ENCODE measurements around the gene TTC7B. TPM values are rescaled to one million over a fixed set of nuclear protein-coding genes. Genes with fewer than 3 reads are reported as not detected.

Gene TTC7B
- total and polyA plus RNA-seq, 10 of the 15 experiments (the other 5 are each of a cell fraction or from before 2014, with no cell fraction given), result under 0.01 to 1.1 (median 0.26) TPM; not detected in 2

DNA sequence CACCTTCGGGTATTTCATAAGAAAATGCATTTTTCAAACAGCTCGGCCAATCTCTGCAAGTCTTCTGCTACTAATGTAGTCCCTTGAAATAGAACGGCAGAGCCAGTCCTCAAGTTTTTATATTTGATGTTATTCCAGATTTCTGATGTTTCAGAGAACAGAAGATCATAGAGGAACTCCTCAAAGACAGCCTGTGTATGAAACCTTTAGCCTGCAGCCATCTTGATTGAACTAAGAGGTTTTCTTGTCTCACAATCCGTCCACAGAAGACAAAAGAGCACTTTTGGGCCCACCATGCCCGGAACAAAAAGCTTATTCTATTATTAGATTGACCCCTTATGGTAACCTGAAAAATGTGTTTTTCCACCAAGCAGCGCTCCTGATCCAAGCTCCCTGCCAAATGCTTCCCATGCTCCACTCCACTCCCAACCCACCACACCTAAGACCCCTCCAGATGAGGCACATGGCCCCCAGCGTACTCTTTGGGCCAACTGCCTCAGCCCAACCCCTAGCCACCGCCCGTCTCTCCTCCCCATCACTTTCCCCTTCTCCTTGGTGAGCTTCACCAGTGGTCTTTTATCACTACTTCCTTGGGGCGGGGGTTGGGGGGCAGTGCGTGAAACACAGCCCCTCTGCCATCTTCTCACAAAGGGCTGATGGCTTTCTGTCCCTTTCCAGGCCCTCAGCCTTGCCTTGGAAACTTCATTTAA, 243.6 kb downstream of the TTC7B start:
- no peaks in the 10 kb centered on the region; a peak in 1 of 4 replicates for H3K27me3 ChIP-seq (replicated peaks in 1 of 2; ENCODE audit: control insufficient read depth in 2 of 2, insufficient read depth in 2 of 2, low read length in 1 of 2)
- FAIRE-seq (no peak), DNase-seq (ENCODE audit: low read depth, low spot score) (no peak), ATAC-seq (no peak)
- H3K4me3 ChIP-seq, result no peak overlapping the region
- RAD21 ChIA-PET (ENCODE audit: unreplicated experiment), result no interaction called here
- H3K27ac ChIP-seq (ENCODE audit: control insufficient read depth, insufficient read depth), result no peak overlapping the region
- H3K4me2 ChIP-seq (ENCODE audit: control insufficient read depth, insufficient read depth), result no peak overlapping the region
- no peaks in the 10 kb centered on the region for H3K4me1 ChIP-seq (ENCODE audit: control insufficient read depth, insufficient read depth, low read length)
- H3K9ac ChIP-seq (ENCODE audit: control insufficient read depth, insufficient read depth, low read length), result no peak overlapping the region
- H2AFZ ChIP-seq (ENCODE audit: control insufficient read depth, low read depth, low read length), result no peak overlapping the region
- SMC1A ChIA-PET (ENCODE audit: uncharacterized antibody, unreplicated experiment), result no interaction called here
- in situ Hi-C loops (cut with MboI) (no loop called here), intact Hi-C loops (cut with micrococcal nuclease; ENCODE audit: unreplicated experiment) (no loop called here)
- CTCF ChIA-PET, result interaction anchor here (1.3 kb wide), 1 partner anchor 135 kb away, joined by 3 read pairs; no protein-coding TSS in a partner anchor
- no peaks in the 10 kb centered on the region for H3K36me3 ChIP-seq (ENCODE audit: control insufficient read depth in 2 of 2, insufficient read depth in 2 of 2, low read length in 1 of 2)
- H3K79me2 ChIP-seq (ENCODE audit: control insufficient read depth, insufficient read depth, low read length), result no peaks in the 10 kb centered on the region
- no TSS peak for BruUV-seq (replicated peaks)
- POLR2A ChIA-PET, result no interaction called here
- H4K20me1 ChIP-seq (ENCODE audit: control insufficient read depth, insufficient read depth), result no peaks in the 10 kb centered on the region
- TF ChIP-seq YY1 (IDR thresholded peaks at IDR 0.05; ENCODE audit: low read depth, low read length), result no peak
- TF ChIP-seq POLR2AphosphoS2 (IDR thresholded peaks at IDR 0.05; ENCODE audit: low read depth, low read length), result no peak
- TF ChIP-seq ZNF622 (IDR thresholded peaks at IDR 0.05), result no peak
- TF ChIP-seq NFYB (IDR thresholded peaks at IDR 0.05; ENCODE audit: insufficient read depth, low read depth, low read length), result no peak
- TF ChIP-seq NR2F1 (conservative IDR thresholded peaks at IDR 0.05), result no peak
- WGBS (ENCODE audit: insufficient coverage, insufficient replicate concordance, low lambda C conversion rate, missing lambda C conversion rate), result 19% methylated on average over 11 of the region's 11 CpGs
- H3K9me3 ChIP-seq (replicated peaks; ENCODE audit: control insufficient read depth, insufficient read depth, low read length), result no peaks in the 10 kb centered on the region

DNA sequence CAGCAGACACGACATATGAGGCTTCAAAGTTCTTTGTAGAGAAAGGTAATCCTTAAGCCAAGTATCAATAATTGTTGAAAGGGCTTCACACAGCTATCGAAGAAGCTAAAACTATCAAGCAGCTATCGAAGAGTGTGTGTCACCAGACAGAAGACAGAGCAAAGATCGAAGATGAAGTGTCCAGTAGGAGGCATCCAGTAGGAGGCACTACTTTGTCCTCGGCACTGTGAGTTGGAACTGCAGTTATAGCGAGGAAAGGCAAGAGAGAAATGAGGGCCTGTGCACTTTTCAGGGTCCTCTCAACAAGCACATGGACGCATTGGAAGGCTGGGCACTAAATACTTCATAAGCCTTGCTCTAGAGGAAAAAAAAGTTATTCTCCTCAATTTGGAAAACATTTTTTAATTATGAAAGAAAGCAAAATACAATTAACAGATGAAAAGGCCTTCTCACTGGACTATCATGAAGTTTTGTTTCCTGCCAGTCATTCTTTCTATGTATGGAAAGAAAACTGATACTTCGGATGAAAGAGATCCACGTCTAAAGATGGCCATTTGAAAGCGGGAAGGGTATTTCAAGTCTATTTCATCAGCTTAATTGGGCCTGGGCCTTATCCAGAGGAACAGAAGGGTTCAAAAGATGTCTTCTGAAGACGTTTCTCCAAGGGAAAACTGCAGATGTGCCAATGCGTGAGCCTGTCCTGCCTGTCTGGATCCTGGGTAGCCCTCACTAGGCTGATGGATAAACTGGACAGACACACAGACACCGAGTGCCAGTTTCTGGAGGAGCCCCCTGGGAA, 244.9 kb downstream of the TTC7B start:
- no peaks in the 10 kb centered on the region for H3K9me3 ChIP-seq (replicated peaks; ENCODE audit: control insufficient read depth, insufficient read depth, low read length)
- H3K4me2 ChIP-seq (ENCODE audit: control insufficient read depth, insufficient read depth), result no peak overlapping the region
- no peak overlapping the region for H3K4me3 ChIP-seq
- ChIA-PET SMC1A (ENCODE audit: uncharacterized antibody, unreplicated experiment) (no interaction called here), CTCF (no interaction called here), RAD21 (ENCODE audit: unreplicated experiment) (no interaction called here), POLR2A (no interaction called here)
- H2AFZ ChIP-seq (ENCODE audit: control insufficient read depth, low read depth, low read length), result no peak overlapping the region
- 42% methylated on average over 13 of the region's 13 CpGs for whole genome bisulfite sequencing (ENCODE audit: insufficient coverage, insufficient replicate concordance, low lambda C conversion rate, missing lambda C conversion rate)
- intact Hi-C loops (cut with micrococcal nuclease; ENCODE audit: unreplicated experiment), result no loop called here
- H4K20me1 ChIP-seq (ENCODE audit: control insufficient read depth, insufficient read depth), result no peaks in the 10 kb centered on the region
- H3K27ac ChIP-seq (ENCODE audit: control insufficient read depth, insufficient read depth), result no peak overlapping the region
- no peak for DNase-seq (ENCODE audit: low read depth, low spot score)
- BruUV-seq (replicated peaks), result no TSS peak
- no peak overlapping the region for H3K9ac ChIP-seq (ENCODE audit: control insufficient read depth, insufficient read depth, low read length)
- no peak for ATAC-seq
- in situ Hi-C loops (cut with MboI), result no loop called here
- no peaks in the 10 kb centered on the region for H3K4me1 ChIP-seq (ENCODE audit: control insufficient read depth, insufficient read depth, low read length)
- FAIRE-seq, result no peak
- no peaks in the 10 kb centered on the region for H3K36me3 ChIP-seq (ENCODE audit: control insufficient read depth in 2 of 2, insufficient read depth in 2 of 2, low read length in 1 of 2)
- TF ChIP-seq FOS (IDR thresholded peaks at IDR 0.05; ENCODE audit: borderline replicate concordance, extremely low read depth, insufficient read length) (no peak), STAT3 (IDR thresholded peaks at IDR 0.05; ENCODE audit: low read depth, low read length) (no peak), ZZZ3 (IDR thresholded peaks at IDR 0.05; ENCODE audit: control insufficient read depth, insufficient read length, low read depth) (no peak), RBBP5 (conservative IDR thresholded peaks at IDR 0.05) (no peak), ZNF384 (IDR thresholded peaks at IDR 0.05; ENCODE audit: borderline replicate concordance, low read depth, low read length) (no peak), KDM1A (IDR thresholded peaks at IDR 0.05; ENCODE audit: borderline replicate concordance) (no peak), POLR2A (IDR thresholded peaks at IDR 0.05; ENCODE audit: low read depth, low read length) (no peak), RELA (IDR thresholded peaks at IDR 0.05; ENCODE audit: borderline replicate concordance, partially characterized antibody) (no peak), GABPA (IDR thresholded peaks at IDR 0.05; ENCODE audit: low read depth) (no peak), MYB (IDR thresholded peaks at IDR 0.05; ENCODE audit: borderline replicate concordance, low read depth, low read length) (no peak)
- TF ChIP-seq, protein P1, sequence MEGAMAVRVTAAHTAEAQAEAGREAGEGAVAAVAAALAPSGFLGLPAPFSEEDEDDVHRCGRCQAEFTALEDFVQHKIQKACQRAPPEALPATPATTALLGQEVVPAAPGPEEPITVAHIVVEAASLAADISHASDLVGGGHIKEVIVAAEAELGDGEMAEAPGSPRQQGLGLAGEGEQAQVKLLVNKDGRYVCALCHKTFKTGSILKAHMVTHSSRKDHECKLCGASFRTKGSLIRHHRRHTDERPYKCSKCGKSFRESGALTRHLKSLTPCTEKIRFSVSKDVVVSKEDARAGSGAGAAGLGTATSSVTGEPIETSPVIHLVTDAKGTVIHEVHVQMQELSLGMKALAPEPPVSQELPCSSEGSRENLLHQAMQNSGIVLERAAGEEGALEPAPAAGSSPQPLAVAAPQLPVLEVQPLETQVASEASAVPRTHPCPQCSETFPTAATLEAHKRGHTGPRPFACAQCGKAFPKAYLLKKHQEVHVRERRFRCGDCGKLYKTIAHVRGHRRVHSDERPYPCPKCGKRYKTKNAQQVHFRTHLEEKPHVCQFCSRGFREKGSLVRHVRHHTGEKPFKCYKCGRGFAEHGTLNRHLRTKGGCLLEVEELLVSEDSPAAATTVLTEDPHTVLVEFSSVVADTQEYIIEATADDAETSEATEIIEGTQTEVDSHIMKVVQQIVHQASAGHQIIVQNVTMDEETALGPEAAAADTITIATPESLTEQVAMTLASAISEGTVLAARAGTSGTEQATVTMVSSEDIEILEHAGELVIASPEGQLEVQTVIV (IDR thresholded peaks at IDR 0.05; ENCODE audit: borderline replicate concordance, partially characterized antibody), result no peak
- no peaks in the 10 kb centered on the region for H3K79me2 ChIP-seq (ENCODE audit: control insufficient read depth, insufficient read depth, low read length)
- peaks cover 0 to 3% of the 10 kb centered on the region in 2 experiments; a peak in 2 of 4 replicates for H3K27me3 ChIP-seq (replicated peaks in 1 of 2; ENCODE audit: control insufficient read depth in 2 of 2, insufficient read depth in 2 of 2, low read length in 1 of 2)
